Activated effector memory CD4-positive, alpha-beta T cell treated with anti-CD3 and anti-CD28 coated beads, Interleukin-2, amount 50 U/mL, for 16 hours (primary cell): ENCODE results near the gene SFXN1.
"Not testable (repeated sequence)": the region's sequence is repeated elsewhere in the genome, so short reads cannot be mapped to it uniquely, and the experiment has no call there.

Source experiments
- DNase-seq: peaks from one replicate; pipeline ENCODE4 v3.0.0-alpha.2; 2020

Gene SFXN1

DNA sequence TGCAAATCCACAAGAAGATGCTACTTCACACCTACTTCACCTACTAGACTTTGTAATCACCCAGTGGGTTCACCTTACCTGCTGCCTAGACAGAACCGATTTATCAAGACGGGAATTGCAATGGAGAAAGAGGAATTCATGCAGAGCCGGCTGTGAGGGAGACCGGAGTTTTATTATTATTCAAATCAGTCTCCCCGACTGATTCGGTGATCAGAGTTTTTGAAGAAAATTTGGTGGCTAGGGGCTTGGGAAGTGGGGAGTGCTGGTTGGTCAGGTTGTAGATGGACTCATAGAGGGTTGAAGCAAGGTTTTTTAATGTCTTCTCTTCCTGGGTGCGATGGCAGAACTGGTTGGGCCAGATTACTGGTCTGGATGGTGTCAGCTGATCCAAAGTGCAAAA is 23.4 kb downstream of the SFXN1 start:
- no peak for DNase-seq

DNA sequence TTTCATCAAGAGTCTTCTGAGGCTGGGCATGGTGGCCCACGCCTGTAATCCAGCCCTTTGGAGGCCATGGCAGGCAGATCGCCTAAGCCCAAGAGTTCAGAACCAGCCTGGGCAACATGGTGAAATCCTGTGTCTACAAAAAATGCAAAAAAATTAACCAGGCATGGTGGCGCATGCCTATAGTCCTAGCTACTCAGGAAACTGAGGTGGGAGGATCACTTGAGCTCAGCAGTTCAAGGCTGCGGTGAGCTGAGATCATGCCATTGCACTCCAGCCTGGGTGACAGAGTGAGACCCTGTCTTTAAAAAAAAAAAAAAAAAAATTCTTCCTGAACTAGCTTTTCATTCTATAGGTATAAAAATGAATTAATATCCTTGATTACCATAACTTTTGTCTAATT is 29.3 kb downstream of the SFXN1 start:
- peak; percentile 77 for DNase-seq

DNA sequence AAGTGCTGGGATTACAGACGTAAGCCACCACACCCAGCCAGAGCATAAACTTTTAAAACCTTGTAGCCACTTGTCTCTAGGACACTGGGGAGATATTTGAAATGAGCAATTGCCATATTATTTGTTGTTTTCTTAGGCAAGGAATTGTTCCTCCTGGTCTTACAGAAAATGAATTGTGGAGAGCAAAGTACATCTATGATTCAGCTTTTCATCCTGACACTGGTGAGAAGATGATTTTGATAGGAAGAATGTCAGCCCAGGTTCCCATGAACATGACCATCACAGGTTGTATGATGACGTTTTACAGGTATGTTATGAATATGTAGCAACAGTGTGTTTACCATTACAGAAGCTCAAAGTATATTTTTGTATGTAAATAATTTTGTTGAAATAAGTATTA is 30.5 kb downstream of the SFXN1 start:
- no peak for DNase-seq

DNA sequence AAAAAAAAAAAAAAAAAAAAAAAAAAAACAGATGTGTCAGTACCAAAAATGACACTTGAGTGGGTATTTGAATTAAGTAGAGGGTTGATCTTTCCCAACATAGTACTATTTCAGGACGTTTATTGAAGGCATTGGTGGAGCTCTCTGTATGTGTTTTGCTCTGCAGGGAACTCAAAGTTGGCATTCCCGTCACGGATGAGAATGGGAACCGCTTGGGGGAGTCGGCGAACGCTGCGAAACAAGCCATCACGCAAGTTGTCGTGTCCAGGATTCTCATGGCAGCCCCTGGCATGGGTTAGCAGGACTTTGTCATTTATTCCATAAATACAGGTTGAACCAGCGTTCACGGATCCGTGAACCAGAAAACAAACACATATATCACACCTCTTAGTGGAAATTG is 34.9 kb downstream of the SFXN1 start:
- DNase-seq, result no peak

DNA sequence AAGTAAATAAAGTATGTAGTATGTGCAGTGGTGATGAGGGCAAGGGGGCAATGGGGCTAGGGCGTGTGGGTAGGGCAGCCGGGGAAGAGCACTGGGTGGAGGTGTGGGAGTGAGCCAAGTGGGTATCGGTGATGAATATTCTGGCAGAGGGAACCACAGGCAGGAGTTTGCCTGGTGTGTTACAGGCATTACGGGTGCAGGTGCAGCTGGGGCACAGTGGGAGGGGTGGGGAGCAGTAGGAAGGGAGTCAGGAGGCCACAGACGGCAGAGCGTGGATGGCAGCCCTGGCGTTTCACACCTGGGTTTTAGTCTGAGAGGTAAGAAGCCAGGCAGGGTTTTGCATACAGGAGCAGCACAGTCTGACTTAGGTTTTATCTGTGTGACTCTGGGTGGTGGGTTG is 35.4 kb downstream of the SFXN1 start:
- no peak for DNase-seq

DNA sequence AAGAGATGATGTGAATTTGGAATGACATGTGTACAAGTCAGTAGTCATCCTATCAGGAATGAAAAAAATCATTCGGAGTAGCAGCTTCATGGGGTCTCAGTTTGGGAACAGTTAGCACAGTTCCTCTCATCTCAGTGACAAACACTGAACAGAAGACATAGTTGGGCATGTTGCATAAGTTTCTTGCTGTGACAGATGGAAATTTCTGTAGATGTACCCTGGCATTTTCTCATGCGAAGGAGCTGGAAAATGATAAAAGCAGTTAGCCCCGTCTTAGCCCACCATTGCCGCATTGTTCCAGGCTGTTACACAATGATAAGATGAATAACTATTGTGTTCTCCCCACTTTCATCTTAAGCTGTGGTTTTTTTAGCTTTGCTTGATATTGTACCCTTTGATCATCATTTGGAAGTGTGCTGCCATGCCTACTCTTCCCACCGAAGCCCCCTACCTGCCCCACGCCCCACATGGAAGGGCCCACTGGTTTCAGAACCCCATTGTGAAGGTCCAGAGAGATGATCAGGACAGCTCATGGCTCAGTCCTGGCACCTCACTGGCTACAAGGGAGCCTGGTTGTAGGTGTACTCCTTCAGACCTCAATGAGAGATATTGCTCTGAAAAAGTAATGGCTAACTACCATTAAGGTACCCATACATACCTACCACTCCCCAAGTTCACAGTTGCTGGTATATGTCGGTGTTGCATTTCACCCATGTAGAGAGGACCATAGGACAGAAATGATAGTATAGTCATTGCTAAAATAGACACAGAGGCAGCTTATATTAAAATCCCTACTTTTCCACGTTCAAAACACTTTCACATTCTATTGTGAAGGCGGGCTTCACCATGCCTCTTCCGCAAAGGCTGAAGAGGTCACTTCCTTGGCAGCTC is 38.8 kb downstream of the SFXN1 start:
- peak; percentile 68 for DNase-seq

DNA sequence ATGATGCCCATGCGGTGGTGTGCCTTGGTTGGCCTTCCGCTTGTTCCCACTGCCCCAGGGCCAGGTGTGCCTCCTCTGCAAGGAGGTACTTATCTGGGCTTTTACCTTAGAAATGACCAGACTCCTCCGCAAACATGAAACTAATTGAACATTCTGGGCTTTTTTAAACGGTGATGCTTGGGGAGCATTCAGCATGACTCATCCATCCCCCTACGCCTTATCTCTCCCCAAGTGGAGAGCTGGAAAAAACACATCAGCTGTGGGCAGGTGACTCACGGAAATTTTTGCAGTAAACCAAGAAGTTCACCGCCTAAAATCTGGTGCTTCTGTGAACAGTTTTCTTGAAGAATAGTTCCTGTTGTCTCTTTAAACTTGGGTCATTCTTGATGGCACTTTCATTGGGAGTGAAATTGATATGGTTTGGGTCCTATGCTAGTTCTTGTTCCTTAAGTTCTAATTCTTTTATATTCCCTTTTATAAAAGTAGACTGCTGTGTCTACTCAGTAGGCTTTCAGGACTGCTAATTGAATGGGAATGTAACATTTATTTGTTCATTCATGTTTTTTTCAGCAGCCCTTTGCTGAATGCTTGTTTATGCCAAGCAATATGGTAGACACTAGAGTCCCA is 39.6 kb downstream of the SFXN1 start:
- peak; percentile 93 for DNase-seq

DNA sequence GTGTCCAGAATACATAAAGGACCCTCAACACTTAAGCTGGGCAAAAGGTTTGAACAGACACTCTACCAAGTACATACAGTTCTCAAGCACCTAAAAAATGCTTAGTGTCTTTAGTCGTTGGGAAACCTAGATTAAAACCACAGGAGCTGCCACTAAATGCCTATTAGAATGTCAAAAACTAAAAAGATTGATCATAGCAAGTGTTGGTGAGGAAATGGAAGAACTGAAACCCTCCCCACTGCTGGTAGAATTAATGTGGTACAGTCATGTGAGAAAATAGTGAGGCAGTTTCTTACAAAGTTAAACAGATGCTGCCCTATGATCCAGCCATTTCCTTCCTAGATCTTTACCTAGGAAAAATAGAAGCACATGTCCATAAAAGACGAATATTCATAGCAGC is 40.6 kb downstream of the SFXN1 start:
- no peak for DNase-seq

DNA sequence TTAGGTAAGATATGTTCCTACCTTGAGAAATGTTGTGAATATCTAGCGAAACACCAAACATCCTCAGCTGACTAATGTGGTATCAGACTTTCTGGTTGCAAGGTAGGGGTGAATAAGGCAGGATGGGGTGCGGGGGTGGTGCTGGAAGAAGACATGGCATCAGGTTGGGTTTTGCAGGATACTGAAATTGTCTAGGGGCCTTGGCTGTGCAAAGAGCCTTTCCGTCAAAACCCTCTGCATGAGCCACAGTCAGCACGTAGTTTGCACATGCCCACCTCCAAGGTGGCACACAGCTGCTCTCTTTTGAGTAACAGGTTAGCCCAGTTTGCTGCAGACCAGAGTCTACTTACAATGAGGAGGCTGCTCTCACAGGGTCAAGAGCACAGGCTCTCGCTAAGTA is 42.0 kb downstream of the SFXN1 start:
- DNase-seq, result peak; percentile 77

DNA sequence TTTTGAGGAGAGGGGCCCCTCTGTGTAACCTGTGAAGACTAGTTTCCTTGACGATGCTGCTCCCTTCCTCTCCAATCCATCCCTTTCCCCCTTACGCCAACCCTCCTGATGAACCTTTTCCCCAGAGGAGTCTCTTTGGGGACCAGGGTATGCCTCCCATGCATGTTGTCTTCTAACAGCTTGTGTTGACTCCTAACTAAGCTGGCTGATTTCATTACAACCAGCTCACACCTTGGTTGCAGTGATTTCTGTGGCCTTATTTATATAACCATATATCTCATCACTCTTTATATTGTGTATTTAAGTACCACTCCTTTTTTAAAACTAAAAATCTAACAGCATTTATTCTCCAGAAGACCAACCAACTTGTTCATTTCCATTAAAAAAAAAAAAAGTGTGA is 42.5 kb downstream of the SFXN1 start:
- no peak for DNase-seq

DNA sequence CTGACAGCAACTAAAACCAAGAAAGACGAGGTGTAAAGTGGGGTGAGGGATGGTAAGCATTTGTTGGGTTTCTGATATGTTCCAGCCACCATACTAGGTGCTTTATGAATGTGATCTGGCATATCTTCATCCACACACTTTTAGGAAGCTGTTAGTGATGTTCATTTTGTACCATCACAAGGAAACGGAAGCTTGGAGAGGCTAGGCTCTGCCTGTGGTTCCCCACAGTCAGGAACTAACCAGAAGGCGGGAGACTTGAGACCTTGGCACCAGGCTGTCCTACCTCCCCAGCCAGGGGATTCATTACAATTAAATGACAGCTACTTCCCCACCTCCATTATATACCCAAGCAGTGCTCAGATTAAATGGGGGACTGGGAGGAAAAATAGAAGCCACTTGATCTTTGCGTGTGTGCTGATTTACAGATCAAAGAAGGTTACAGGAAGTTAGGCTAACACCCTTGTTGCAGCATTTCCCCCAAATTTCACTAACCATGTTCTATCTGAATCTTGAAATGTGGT is 43.0 kb downstream of the SFXN1 start:
- DNase-seq, result peak; percentile 75

DNA sequence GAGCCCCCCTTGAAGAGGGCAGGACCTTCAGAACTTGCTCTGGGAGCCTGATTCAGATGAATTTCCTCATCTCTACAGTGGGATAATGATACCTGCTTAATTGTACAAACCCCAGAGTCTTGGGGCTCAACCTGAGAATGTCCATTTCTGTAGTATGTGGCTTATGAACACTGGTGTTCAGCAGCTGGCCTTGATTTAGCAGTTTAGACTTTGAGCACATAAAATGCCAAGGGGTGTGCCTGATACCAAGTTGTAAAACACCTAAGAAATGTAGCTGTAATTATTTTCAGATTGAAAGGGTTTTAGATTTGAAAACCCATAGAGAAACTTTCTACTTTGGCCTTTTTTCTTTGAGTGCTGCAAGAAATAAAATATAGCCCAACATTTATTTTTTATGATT is 44.9 kb downstream of the SFXN1 start:
- DNase-seq, result no peak

DNA sequence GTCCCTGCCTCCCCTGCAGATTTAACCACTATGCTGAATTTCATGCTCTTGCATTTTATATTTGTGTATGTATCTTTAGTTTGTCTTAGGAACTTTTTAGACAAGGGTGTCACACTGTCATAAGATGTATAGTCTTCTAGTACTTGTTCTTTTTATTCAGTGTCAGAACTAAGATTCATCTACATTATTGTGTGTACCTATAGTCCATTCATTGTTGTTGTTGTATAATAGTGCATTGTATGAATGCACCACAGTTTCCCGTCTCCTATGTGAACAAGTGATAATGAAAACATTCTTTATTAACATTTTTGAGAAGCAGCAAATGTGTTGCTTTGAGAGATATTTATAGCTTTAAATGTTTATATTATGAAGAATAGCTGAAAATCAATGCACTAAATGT is 45.9 kb downstream of the SFXN1 start:
- DNase-seq, result no peak

DNA sequence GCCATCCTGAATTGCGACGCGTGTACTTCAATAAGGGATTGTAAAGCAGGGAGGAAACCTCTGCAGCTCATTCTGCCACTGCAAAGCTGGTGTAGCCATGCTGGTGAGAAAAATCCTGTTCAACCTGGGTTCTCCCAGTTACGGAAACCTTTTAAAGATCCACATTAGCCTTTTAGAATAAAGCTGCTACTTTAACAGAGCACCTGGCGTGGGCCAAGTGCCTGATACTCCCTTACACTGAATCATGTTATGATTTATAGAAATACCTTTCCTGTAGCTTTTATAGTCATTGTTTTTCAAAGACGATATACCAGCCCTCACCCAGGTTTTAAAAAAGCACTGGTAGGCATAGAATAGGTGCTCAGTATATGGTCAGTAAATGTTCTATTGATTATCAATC is 48.3 kb downstream of the SFXN1 start:
- DNase-seq, result no peak

DNA sequence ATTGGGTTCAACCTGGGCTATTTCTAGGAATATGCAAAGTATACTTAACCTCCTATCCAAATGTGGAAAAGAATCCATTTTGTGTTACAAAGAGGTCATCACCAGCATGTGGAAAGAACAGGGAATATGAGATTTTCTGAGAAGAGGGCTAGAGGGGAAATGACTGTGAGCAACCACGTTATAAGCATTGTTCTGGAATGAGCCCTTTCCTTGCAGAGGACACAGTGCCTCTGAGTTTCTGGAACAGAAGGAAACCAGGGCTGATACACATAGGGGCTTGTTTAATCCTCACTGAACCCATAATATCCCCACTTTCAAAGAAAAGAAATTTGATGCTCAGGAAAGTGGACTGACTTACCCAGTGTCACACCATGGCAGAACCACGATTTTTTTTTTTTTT is 53.0 kb downstream of the SFXN1 start:
- no peak for DNase-seq

DNA sequence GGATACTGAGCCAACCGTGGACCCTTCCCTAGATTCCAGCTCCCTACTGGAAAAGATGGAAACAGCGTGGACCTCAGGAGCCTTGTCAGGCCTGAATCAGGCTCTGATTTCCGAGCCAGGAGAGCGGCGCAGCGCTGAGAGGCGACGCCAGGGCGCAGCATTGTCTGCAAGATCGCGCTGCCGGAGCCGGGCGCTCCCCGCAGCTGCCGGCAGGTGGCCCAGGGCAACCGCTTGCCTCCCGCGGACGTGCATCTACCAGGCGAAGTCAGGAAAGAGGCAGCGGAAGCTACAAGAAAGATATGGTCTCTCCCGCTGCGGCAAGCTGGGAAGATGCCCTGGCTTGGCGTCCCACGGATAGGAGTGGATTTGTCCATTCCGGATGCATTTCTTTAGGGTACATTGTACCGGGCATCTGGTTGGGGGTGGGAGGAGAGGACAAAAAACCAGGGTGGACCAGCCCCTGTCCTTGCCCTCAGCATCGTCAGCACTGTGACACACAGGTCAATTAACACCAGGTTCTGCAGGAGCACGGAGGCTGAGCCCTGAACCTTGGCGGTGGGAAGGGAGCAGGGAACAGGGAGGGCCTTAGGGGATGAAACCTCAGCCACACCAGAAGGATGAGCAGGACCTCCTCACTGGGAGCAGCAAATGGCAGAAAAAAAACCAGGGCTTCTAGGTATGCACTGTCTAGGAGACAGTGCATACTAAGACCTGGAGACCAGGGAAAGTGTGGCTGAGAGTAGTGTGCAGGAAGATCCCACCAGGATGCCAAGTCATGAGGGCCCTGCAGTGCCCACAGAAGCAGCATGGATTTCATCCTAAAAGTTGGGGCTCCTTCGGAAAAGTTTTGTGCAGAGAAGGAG is 55.9 kb downstream of the SFXN1 start:
- DNase-seq, result peak; percentile 94

DNA sequence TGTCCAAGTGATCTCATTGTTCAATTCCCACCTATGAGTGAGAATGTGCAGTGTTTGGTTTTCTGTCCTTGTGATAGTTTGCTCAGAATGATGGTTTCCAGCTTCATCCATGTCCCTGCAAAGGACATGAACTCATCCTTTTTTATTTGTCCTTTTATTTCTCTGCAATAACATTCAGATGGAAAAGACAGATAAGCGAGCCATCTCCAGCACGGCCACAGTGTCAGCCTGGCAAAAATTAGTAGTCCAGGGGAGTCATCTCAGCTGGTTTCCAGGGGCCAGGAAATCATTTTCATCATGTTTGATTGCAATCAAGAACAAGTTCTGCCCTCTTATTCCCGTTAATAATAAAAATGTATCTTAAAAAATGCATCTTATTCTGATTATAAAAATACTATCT is 57.0 kb downstream of the SFXN1 start:
- not testable (repeated sequence) for DNase-seq

DNA sequence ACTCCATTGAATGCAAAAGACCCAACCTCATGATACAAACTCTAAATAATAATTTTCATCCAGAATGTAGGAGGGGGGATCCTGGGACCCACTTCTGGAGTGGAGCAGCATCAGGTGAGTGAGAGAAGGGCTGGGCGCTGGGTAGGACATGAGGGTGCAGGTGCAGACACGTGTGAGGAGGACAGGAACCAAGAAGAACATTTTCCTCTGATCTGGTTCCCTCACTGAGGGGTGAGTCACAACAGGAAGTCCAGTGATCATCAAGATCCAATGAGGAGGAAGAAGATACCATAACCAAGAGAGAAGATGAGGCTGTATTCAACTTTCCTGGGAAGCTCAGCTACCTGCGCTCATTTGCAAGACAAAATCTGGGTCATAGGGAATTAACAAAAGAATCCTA is 57.4 kb downstream of the SFXN1 start:
- no peak for DNase-seq

DNA sequence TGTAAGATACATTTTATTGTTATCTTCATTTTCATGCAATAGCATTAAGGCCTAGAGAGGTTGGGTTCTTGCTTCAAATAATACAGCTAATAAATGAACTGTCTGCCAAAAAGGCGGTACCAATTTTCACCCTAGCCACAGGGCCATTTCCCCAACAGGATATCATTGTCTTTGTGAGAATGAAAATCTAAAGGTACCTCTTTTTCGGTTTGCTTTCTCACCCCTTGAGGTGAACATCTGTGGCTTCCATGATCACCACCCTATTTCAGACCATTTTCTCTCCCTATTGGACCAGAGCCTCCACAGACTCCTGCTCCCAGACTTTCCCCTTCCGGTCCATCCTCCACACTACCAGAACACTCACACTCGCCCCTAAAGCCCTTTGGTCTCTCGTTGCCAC is 60.2 kb downstream of the SFXN1 start:
- no peak for DNase-seq

DNA sequence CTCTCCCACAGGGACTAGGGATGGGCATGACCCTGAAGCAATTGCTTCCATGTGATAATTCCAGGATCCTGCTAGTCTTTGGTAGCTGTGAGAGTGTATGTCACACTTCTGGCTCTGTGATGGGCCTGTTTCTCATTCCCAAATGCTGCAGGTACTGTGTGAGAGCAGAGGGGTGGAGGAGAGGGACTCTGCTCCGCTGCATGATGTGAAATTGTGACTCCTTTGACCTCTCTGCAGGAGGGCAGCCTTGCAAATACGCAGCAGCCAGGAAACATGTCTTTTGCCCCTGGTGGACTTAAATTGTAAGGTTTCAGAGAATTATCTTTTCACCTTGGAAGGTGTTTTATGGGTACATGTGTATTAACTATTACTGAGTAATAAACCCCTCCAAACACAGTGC is 61.6 kb downstream of the SFXN1 start:
- DNase-seq, result no peak

DNA sequence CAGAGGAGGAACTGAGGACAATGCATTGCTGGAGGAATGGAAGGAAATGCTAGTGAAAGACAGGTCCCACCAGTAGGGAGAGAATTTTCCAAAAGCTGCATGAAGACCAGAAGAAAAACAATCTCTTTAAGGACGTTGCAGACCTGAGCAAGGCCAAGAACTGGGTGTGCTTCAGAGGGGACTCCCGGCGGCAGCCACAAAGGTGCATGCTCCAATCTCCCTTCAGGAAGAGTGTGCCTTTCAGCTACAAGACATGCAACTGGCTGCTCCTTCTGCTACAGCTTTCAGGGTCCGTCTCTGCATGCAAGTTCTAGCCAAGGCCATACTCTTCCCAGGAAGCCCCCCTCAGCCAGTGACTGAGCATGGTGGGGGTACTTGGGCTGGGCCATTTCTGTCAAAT is 62.9 kb downstream of the SFXN1 start:
- no peak for DNase-seq

DNA sequence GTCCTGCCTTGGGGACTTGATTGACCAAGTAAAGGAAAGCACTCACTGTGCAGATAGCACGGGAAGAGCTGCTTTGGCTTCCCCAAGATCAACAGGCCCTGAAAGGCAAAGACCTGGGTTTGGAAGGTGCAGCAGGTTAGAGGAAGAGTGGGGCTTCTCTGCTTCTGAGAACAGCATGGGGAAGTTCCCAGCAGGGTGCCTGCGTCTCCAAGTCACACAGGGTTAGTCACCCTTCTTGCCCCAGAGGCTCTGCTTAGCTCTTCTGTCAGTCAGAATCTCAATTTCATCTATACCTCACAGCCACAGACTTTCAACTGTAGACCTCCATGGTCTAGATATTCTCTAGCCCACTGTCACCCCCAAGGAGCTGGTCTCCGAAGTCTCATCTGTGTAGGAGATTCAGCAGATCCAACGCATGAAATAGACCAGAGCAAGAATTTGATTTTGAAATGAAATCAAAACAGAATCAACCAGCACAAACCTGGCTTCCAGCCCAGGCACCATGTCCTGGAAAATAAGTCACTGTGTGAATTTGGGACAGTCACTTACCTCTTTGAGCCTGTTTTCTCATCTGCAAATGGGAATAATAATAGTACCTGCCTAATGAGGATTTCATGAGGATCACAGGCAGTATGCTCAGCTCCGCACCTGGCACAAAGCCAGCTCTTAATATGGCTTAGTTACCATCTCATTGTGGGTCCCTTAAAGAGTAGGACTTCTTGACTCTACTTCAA is 64.0 kb downstream of the SFXN1 start:
- DNase-seq, result peak; percentile 68

DNA sequence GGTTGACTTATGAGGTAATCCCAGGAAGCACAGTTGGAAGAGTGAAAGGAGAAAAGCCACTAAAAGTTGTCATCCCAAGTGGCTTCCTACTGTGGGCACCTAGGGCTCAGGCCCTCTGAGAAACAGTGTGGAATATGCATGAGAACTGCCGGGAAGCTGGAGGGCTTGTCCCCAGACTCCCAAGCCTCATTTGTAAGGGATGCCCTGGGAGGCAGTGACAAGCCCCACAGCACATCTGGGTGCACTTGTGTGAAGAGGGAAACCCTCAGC is 64.5 kb downstream of the SFXN1 start:
- no peak for DNase-seq
